SU-DHL-6 (cell line): ENCODE measurements around the gene NAA16.

ENCODE experiments used
- H2AFZ ChIP-seq: fragments of 200-600 bp; sonication (generic); 2 replicates; pipeline ENCODE4 v1.6.1; 2014; ENCODE audit warnings: low read depth, mild to moderate bottlenecking, moderate library complexity, mixed read lengths, antibody characterized with exemption, low read length; ENCODE audit not compliant: severe bottlenecking
- H3F3A ChIP-seq: fragments of 200-600 bp; shearing (Covaris generic); 2 replicates; pipeline ENCODE4 v1.6.0; 2016; ENCODE audit warnings: antibody characterized with exemption, mild to moderate bottlenecking; ENCODE audit not compliant: insufficient read depth
- H3K27ac ChIP-seq: fragments of 200-600 bp; sonication (generic); 2 replicates; pipeline ENCODE4 v1.5.1; 2016; ENCODE audit warnings: low read depth, mild to moderate bottlenecking, low read length, moderate library complexity, mixed read lengths
- H3K27me3 ChIP-seq: fragments of 200-600 bp; sonication (generic), shearing (Covaris generic); 2 replicates; pipeline ENCODE4 v1.6.0; 2014; ENCODE audit warnings: mild to moderate bottlenecking, low read length
- H3K36me3 ChIP-seq: fragments of 200-600 bp; sonication (generic); 2 replicates; pipeline ENCODE4 v1.6.1; 2014; ENCODE audit warnings: mild to moderate bottlenecking, low read length, mixed read lengths
- H3K4me2 ChIP-seq: fragments of 300-600, 200-600 bp; shearing (Covaris generic), sonication (generic); 2 replicates; pipeline ENCODE4 v1.6.0; 2014; ENCODE audit warnings: low read length, low read depth, mild to moderate bottlenecking; ENCODE audit not compliant: poor library complexity, severe bottlenecking
- H3K4me3 ChIP-seq: fragments of 200-600 bp; sonication (generic); 2 replicates; pipeline ENCODE4 v1.5.1; 2014; ENCODE audit warnings: antibody characterized with exemption, low read length, mild to moderate bottlenecking, mixed read lengths; ENCODE audit not compliant: insufficient read depth, poor library complexity, severe bottlenecking
- H3K79me2 ChIP-seq: fragments of 200-600 bp; sonication (generic); 2 replicates; pipeline ENCODE4 v1.6.1; 2014; ENCODE audit warnings: mild to moderate bottlenecking, low read length, moderate library complexity; ENCODE audit not compliant: insufficient read depth
- H3K9ac ChIP-seq: fragments of 200-600 bp; sonication (generic); 2 replicates; pipeline ENCODE4 v1.7.0; 2014; ENCODE audit warnings: mild to moderate bottlenecking, low read length
- H3K9me2 ChIP-seq: fragments of 200-600 bp; sonication (generic); replicated peaks from 2 replicates; pipeline ENCODE4 v1.6.1; 2014; ENCODE audit warnings: low read length; ENCODE audit not compliant: insufficient read depth
- H3K9me3 ChIP-seq: fragments of 200-600 bp; sonication (generic); 2 replicates; pipeline ENCODE4 v1.6.1; 2014; ENCODE audit warnings: low read length, mixed read lengths; ENCODE audit not compliant: insufficient read depth
- H4K20me1 ChIP-seq: fragments of 200-600 bp; sonication (generic); 2 replicates; pipeline ENCODE4 v1.6.1; 2014; ENCODE audit warnings: low read depth, mild to moderate bottlenecking, antibody characterized with exemption, low read length, moderate library complexity, mixed read lengths
- CTCF ChIP-seq: fragments of 200-600 bp; sonication (generic); IDR thresholded peaks from one replicate; pipeline ENCODE4 v1.5.1; 2017; ENCODE audit warnings: antibody characterized with exemption, mild to moderate bottlenecking, low read length, moderate library complexity; ENCODE audit not compliant: insufficient read depth, poor library complexity, severe bottlenecking
- EZH2phosphoT487 ChIP-seq: fragments of 200-600 bp; sonication (generic), shearing (Covaris generic); conservative IDR thresholded peaks from 2 replicates; pipeline ENCODE4 v1.6.1; 2018; ENCODE audit warnings: mild to moderate bottlenecking, antibody characterized with exemption, low read length, moderate library complexity, mixed read lengths

The NAA16 gene

GRCh38 chr13:41291246-41291645 is 19.8 kb upstream of the NAA16 start:
- Histone ChIP-seq H3K9me3 (no peaks in the 10 kb centered on the region), H3F3A (no peaks in the 10 kb centered on the region), H3K27ac (no peak overlapping the region), H3K9me2 (no peaks in the 10 kb centered on the region), H3K36me3 (peaks cover 7% of the 10 kb centered on the region; the same call in 1 of the 2 replicates), H3K4me3 (no peak overlapping the region), H3K27me3 (no peaks in the 10 kb centered on the region), H2AFZ (no peak overlapping the region), H3K4me2 (no peak overlapping the region), H3K79me2 (no peaks in the 10 kb centered on the region), H4K20me1 (no peaks in the 10 kb centered on the region), H3K9ac (no peak overlapping the region)
- TF ChIP-seq EZH2phosphoT487 (no peak), CTCF (no peak)

DNA sequence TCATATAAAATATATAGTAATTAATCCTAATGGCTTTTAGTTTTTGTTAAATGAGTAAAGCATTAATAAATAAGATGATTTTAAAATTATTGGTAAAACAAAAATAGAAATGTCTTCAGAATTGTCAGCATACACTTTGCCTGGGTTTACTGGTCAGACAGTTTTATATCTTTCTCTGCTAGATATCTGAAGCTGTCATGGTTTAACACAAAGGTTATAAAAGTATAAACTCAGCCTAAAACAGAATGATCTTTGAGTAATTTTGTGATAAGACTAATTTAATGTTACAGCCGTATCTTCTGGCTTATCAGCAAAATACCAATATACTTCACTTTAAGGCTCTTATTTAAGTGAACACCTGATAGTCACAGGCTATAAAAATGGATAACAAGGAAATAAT is 17.8 kb upstream of the NAA16 start:
- Histone ChIP-seq H2AFZ (no peak overlapping the region), H3K4me3 (no peak overlapping the region), H3K9me3 (no peaks in the 10 kb centered on the region), H3K4me2 (no peak overlapping the region), H3K9me2 (no peaks in the 10 kb centered on the region), H3K9ac (no peak overlapping the region), H3K79me2 (no peaks in the 10 kb centered on the region), H3K36me3 (peaks cover 7% of the 10 kb centered on the region; the same call in 1 of the 2 replicates), H3K27me3 (no peaks in the 10 kb centered on the region), H4K20me1 (no peaks in the 10 kb centered on the region), H3K27ac (no peak overlapping the region), H3F3A (no peaks in the 10 kb centered on the region)
- TF ChIP-seq EZH2phosphoT487 (no peak), CTCF (no peak)

GRCh38 chr13:41294914-41295313 is 16.2 kb upstream of the NAA16 start:
- Histone ChIP-seq H3K79me2 (no peaks in the 10 kb centered on the region), H3K27ac (no peak overlapping the region), H3K4me3 (no peak overlapping the region), H3K9me3 (no peaks in the 10 kb centered on the region), H3K9me2 (no peaks in the 10 kb centered on the region), H3K27me3 (no peaks in the 10 kb centered on the region), H3F3A (no peaks in the 10 kb centered on the region), H4K20me1 (no peaks in the 10 kb centered on the region), H3K36me3 (peaks cover 7% of the 10 kb centered on the region; the same call in 1 of the 2 replicates), H3K4me2 (no peak overlapping the region), H3K9ac (no peak overlapping the region), H2AFZ (no peak overlapping the region)
- no peak for TF ChIP-seq CTCF
- TF ChIP-seq EZH2phosphoT487, result no peak

DNA sequence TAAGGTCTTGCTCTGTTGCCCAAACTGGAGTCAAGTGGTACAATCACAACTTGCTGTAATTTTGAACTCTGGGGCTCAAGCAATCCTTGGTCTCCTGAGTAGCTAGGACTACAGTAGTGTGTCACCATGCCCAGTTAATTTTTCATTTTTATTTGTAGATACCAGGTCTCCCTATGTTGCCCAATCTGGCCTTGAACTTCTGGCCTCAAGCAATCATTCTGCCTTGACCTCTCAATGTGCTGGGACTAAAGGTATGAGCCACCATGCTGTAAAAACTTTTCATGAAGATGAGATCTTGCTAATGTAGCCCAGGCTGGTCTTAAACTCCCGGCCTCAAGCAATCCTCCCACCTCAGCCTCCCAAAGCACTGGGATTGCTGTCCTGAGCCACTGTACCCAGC is 15.1 kb upstream of the NAA16 start:
- no peak for TF ChIP-seq CTCF
- no peak for TF ChIP-seq EZH2phosphoT487
- no peaks in the 10 kb centered on the region for H3F3A ChIP-seq

More for the DNA sequence above, 15.1 kb upstream of the NAA16 start:
- Histone ChIP-seq H3K79me2 (no peaks in the 10 kb centered on the region), H3K4me2 (no peak overlapping the region), H3K9me2 (no peaks in the 10 kb centered on the region), H3K36me3 (peaks cover 7% of the 10 kb centered on the region; the same call in 1 of the 2 replicates), H2AFZ (no peak overlapping the region), H4K20me1 (no peaks in the 10 kb centered on the region), H3K9ac (no peak overlapping the region), H3K27me3 (no peaks in the 10 kb centered on the region), H3K4me3 (no peak overlapping the region), H3K27ac (no peak overlapping the region), H3K9me3 (no peaks in the 10 kb centered on the region)
